Thymus (tissue), 11 donors: ENCODE measurements around the gene ZNF644. TPM values are rescaled to one million over a fixed set of nuclear protein-coding genes. Genes with fewer than 3 reads are reported as not detected.

Experiments used
- DNase-seq, 9 donors: peaks; one replicate each; pipeline ENCODE4 v3.0.0-alpha.2; 2013; ENCODE audit warnings: low spot score in 9 of 9, low read depth in 6 of 9, missing footprints in 1 of 9
- H3K27ac ChIP-seq, 2 donors: one replicate each; pipeline ENCODE4 v1.5.1; 2013; ENCODE audit warnings: control low read depth in 1 of 2, low read depth in 1 of 2, low read length in 1 of 2, mild to moderate bottlenecking in 1 of 2, moderate library complexity in 1 of 2
- H3K27me3 ChIP-seq, 2 donors: one replicate each; pipeline ENCODE4 v1.5.1; 2013; ENCODE audit warnings: low read length in 1 of 2; ENCODE audit not compliant: control insufficient read depth in 2 of 2, insufficient read depth in 1 of 2
- H3K36me3 ChIP-seq, 2 donors: one replicate each; pipeline ENCODE4 v1.5.1; 2013; ENCODE audit warnings: low read length in 1 of 2, mild to moderate bottlenecking in 1 of 2, moderate library complexity in 1 of 2; ENCODE audit not compliant: control insufficient read depth in 2 of 2, insufficient read depth in 2 of 2
- H3K4me1 ChIP-seq, 2 donors: one replicate each; pipeline ENCODE4 v1.5.1; 2013; ENCODE audit warnings: low read length in 2 of 2; ENCODE audit not compliant: control insufficient read depth in 2 of 2, insufficient read depth in 2 of 2
- H3K4me3 ChIP-seq, 2 donors: one replicate each; pipeline ENCODE4 v1.5.1; 2013; ENCODE audit warnings: low read length in 2 of 2, control low read depth in 1 of 2, mild to moderate bottlenecking in 1 of 2
- H3K9me3 ChIP-seq, 2 donors: one replicate each; pipeline ENCODE4 v1.5.1; 2013; ENCODE audit warnings: low read length in 1 of 2, mild to moderate bottlenecking in 1 of 2; ENCODE audit not compliant: control insufficient read depth in 2 of 2, insufficient read depth in 1 of 2
- WGBS: extraction: QIAGEN DNeasy Blood & Tissue Kit; methylation state at CpG from one replicate; pipeline ENCODE4 v1.1.7; 2013; 5-methylcytosine and 5-hydroxymethylcytosine counted together
- polyA plus RNA-seq: library from polyadenylated mRNA; stranded (reverse); fragments of 200-250 nt; gene quantifications from one replicate; pipeline ENCODE4 v1.2.3, GENCODE V29; 2013
- total RNA-seq: library from RNA; stranded (reverse); fragments of 120-200 nt; gene quantifications from one replicate; pipeline ENCODE4 v1.2.4, GENCODE V29; 2013
- donor health status: healthy.

The ZNF644 gene
- total and polyA plus RNA-seq, 2 donors = 41.9 to 77.6 TPM

DNA sequence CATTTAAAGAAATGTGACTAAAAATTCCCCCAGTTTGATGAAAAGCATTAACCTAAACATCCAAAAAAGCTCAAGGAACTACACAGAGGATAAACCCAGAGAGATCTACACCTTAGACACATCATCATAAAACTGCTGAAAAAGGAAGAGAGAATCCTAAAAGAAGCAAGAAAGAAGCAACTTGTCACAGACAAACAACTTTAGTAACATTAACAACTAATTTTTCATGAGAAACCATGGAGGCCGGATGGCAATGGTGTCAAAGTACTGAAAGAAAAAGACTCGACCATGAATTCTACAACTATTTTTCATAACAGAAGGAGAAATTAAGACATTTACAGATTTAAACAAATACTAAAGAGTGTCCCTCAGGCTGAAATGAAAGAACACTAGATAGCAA, 17.7 kb downstream of the ZNF644 start:
- WGBS = 98% methylated on average over 2 of the region's 2 CpGs
- no peaks in the 10 kb centered on the region for H3K9me3 ChIP-seq
- no peak overlapping the region for H3K27ac ChIP-seq
- H3K4me1 ChIP-seq = no peaks in the 10 kb centered on the region
- no peaks in the 10 kb centered on the region for H3K27me3 ChIP-seq
- DNase-seq = no peak
- peaks cover 0 to 3% of the 10 kb centered on the region in 2 donors for H3K36me3 ChIP-seq
- H3K4me3 ChIP-seq = no peak overlapping the region

GRCh38 chr1:90996742-90997413, 25.0 kb downstream of the ZNF644 start:
- no peaks in the 10 kb centered on the region for H3K36me3 ChIP-seq
- H3K27ac ChIP-seq = no peak overlapping the region
- no peak overlapping the region for H3K4me3 ChIP-seq
- H3K9me3 ChIP-seq = peaks cover 3 to 12% of the 10 kb centered on the region in 2 donors
- no peak for DNase-seq
- H3K4me1 ChIP-seq = no peaks in the 10 kb centered on the region
- WGBS = 97% methylated on average over 2 of the region's 2 CpGs
- no peaks in the 10 kb centered on the region for H3K27me3 ChIP-seq

DNA sequence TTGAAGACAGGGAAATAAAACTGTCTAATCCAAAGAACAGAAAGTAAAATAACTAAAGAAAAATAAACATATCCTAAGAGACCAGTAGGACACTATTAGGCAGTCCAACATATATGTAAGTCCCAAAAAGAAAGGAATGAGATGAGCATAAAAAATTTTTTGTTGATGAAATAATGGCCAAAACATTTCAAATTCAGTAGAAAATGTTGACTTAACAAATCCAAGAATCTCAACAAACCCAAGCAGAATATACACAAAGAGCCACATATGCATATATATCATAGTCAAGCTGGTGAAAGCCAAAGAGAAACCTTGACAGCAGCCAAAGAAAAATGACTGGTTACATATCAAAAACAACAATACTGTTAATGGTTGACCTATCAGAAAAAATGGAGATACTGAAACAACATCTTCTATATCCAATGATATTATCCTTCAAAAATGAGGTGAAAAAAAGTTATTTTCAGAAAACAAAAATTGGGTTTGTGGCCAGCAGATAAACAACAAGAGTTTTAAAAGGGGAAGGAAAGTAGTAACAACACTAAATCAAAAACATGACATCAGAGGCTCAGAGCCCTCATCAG, 26.4 kb downstream of the ZNF644 start:
- Histone ChIP-seq H3K36me3 (peaks cover 0 to 7% of the 10 kb centered on the region in 2 donors), H3K4me3 (no peak overlapping the region), H3K27me3 (no peaks in the 10 kb centered on the region), H3K27ac (no peak overlapping the region), H3K4me1 (no peaks in the 10 kb centered on the region), H3K9me3 (peaks cover 3 to 12% of the 10 kb centered on the region in 2 donors)
- DNase-seq = no peak

- peaks cover 3 to 12% of the 10 kb centered on the region in 2 donors for H3K9me3 ChIP-seq
- WGBS = 100% methylated on average over 1 of the region's 1 CpG
- no peak for DNase-seq
- H3K36me3 ChIP-seq = peaks cover 3 to 7% of the 10 kb centered on the region in 2 donors
- H3K4me3 ChIP-seq = no peak overlapping the region
- H3K4me1 ChIP-seq = no peaks in the 10 kb centered on the region
- H3K27me3 ChIP-seq = no peaks in the 10 kb centered on the region
- no peak overlapping the region for H3K27ac ChIP-seq
These were observed 27.4 kb downstream of the ZNF644 start for GRCh38 chr1:90994461-90994860.

DNA sequence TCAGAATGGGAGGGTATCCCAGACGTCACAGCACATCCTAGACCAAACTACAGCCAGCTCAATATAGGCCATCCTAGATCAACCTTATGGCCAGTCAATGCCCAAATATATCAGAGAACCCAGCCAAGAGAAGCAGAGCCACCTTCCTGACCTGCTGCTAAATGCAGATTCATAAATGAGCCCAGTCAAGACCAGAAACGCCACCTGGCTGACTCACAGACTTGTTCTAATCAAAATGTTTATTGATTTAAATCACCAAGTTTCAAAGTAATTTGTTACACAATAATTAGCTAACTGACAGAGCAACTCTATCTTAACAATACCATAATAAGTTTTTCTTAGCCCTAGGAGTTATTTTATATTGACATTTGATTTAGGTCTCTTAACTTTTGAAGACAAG, 28.6 kb downstream of the ZNF644 start:
- DNase-seq = no peak
- no peaks in the 10 kb centered on the region for H3K4me1 ChIP-seq
- WGBS = over 99% methylated on average over 2 of the region's 2 CpGs

DNA sequence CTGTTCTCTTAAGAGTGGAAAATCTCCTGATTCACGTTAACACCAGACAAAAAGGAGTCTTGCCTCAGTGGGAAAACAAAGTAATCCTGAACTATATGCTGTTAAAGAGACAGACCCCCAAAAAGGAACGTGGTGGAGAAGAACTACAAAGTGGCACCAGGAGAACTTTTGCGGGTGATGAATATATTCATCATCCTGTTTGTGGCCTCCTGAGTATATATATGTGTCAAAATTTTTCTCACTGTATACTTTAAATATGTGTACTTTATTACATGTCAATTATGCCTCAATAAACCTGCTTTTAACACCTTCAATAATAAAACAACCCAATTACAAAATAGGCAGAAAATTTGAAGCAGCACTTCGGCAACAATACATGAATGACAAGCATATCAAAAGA, 31.1 kb downstream of the ZNF644 start:
- 97% methylated on average over 4 of the region's 4 CpGs for WGBS
- no peak for DNase-seq
- Histone ChIP-seq H3K27ac (no peak overlapping the region), H3K9me3 (no peaks in the 10 kb centered on the region), H3K27me3 (no peaks in the 10 kb centered on the region), H3K4me1 (no peaks in the 10 kb centered on the region), H3K36me3 (peaks cover 3 to 7% of the 10 kb centered on the region in 2 donors), H3K4me3 (no peak overlapping the region)

More for the DNA sequence above, 28.6 kb downstream of the ZNF644 start:
- H3K27me3 ChIP-seq = no peaks in the 10 kb centered on the region
- H3K4me3 ChIP-seq = no peak overlapping the region
- no peak overlapping the region for H3K27ac ChIP-seq
- H3K36me3 ChIP-seq = peaks cover 3 to 7% of the 10 kb centered on the region in 2 donors
- H3K9me3 ChIP-seq = peaks cover 3 to 12% of the 10 kb centered on the region in 2 donors

- H3K27ac ChIP-seq = no peak overlapping the region
- H3K4me1 ChIP-seq = no peaks in the 10 kb centered on the region
- H3K4me3 ChIP-seq = no peak overlapping the region
- H3K27me3 ChIP-seq = no peaks in the 10 kb centered on the region
- no peak for DNase-seq
- peaks cover 3 to 7% of the 10 kb centered on the region in 2 donors for H3K36me3 ChIP-seq
- H3K9me3 ChIP-seq = no peaks in the 10 kb centered on the region
These were observed 31.8 kb downstream of the ZNF644 start for GRCh38 chr1:90989990-90990389.

DNA sequence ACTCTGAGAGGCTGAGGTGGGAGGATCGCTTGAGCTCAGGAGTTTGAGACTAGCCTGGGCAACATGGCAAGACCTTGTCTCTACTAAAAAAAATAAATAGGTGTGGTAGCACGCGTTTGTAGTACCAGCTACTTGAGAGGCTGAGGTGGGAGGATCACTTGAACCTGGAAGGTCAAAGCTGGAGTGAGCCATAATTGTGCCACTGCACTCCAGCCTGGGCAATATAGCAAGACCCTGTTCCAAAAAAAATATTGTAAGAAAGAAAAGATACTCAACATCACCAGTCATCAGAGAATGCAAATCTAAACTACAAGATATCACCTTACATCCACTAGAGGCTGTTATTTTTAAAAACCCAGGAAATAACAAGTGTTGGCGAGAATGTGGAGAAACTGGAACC, 32.5 kb downstream of the ZNF644 start:
- Histone ChIP-seq H3K27me3 (no peaks in the 10 kb centered on the region), H3K27ac (no peak overlapping the region), H3K9me3 (no peaks in the 10 kb centered on the region), H3K4me3 (no peak overlapping the region), H3K4me1 (no peaks in the 10 kb centered on the region), H3K36me3 (peaks cover 3 to 7% of the 10 kb centered on the region in 2 donors)
- 98% methylated on average over 4 of the region's 4 CpGs for WGBS
- DNase-seq = no peak

- Histone ChIP-seq H3K27ac (no peak overlapping the region), H3K4me3 (no peak overlapping the region), H3K4me1 (no peaks in the 10 kb centered on the region), H3K36me3 (peaks cover 3 to 7% of the 10 kb centered on the region in 2 donors), H3K9me3 (no peaks in the 10 kb centered on the region), H3K27me3 (no peaks in the 10 kb centered on the region)
- DNase-seq = no peak
- WGBS = over 99% methylated on average over 2 of the region's 2 CpGs
These were observed 34.0 kb downstream of the ZNF644 start for GRCh38 chr1:90987841-90988240.
